HG03139 (cell line): ENCODE results near the gene SIPA1.

Experiments
- ATAC-seq: cut with Tn5 transposase; IDR thresholded peaks from one replicate; pipeline ENCODE4 v1.9.1; 2021; ENCODE audit not compliant: unreplicated experiment

Gene SIPA1

DNA sequence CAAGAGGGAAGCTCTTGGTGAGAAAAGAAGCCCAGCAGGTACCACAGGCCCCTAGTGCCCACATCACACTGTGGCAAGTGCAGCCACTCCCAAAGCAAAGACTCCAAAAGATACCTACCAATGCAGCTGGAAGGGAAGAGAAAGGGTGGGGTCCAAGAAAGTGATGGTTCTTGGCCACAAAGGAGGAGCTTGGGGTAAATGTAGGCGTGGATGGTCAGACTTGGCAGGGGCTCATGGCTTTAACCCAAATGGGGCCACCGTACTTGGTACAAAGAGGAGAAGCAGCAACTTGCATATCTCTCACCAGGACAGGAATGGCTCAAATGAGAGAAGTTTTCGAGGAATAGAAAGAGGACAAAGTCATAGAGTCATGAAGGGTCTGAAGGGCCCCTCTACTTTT is 28.7 kb upstream of the SIPA1 start:
- no peak for ATAC-seq

DNA sequence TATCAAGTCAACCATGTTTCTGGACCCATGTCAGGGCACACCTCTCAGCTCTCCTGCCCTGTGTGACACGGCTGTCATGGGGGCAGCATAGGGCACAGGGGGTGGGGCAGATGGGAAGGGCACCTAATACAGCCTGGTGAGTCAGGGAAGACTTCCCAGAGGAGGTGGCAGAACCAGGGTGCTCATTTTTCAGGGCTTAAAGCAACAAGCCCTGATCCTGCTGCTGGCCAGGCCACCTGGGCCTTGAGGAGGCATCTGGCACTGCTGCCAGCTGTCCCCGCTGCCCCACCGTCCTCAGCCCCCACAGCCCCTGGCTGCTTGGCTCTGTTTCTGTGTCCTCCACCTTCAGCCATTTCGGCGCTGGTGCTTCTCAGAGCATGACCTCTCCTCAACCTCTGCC is 28.2 kb upstream of the SIPA1 start:
- no peak for ATAC-seq

GRCh38 chr11:65610404-65610803 is 27.5 kb upstream of the SIPA1 start:
- ATAC-seq, result no peak

- ATAC-seq, result no peak
Measured at GRCh38 chr11:65611028-65611757, 26.7 kb upstream of the SIPA1 start.

- no peak for ATAC-seq
Measured at GRCh38 chr11:65611758-65612603, 25.9 kb upstream of the SIPA1 start.

GRCh38 chr11:65612691-65613090 is 25.2 kb upstream of the SIPA1 start:
- ATAC-seq, result no peak

GRCh38 chr11:65613091-65613928 is 24.6 kb upstream of the SIPA1 start:
- ATAC-seq, result no peak

DNA sequence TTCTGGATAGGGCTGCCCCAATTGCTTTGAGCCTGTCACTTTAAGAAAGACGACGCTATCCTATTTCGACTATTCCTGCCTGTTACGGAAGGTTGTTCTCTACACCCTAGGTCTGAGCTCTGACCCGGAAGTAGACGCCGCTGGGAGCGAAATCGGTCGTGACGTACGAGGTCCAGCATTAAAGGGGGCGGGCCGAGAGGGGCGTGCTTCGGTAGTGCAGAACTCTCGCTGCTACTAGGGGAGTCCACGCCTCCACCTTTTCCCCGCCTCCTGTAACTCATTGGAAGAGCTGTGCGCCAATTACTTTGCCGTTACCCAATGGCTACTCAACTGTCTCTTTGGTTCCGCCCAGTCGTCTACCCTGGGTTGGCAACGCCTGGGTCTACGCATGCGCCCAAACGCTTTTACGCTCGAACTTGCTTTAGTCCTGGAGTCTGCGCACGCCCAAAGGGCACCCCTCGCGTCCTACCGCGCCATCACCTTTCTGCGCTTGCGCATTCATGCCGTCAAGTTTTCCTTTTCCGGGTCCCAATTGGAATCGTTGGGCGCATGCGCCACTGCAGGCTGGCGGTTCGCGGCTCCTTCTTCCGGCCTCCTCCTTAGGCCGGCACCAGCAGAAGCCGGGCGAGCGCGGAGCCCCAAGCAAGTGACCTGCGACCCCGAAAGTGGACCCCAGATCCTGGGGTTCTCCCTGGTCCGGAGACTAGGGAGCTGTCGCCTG is 22.5 kb upstream of the SIPA1 start, which contains the start of gene PCNX3:
PCNX3 (plus strand) TSS at position 548 of the 721 bp plus-strand sequence. CDS start 536 bp downstream, outside the sequence.
- ATAC-seq, result peak; percentile 73

GRCh38 chr11:65615950-65616574 is 21.8 kb upstream of the SIPA1 start:
- peak; percentile 3 for ATAC-seq

GRCh38 chr11:65616575-65617001 is 21.3 kb upstream of the SIPA1 start:
- no peak for ATAC-seq

- ATAC-seq, result no peak
Measured at GRCh38 chr11:65617136-65617850, 20.6 kb upstream of the SIPA1 start.

DNA sequence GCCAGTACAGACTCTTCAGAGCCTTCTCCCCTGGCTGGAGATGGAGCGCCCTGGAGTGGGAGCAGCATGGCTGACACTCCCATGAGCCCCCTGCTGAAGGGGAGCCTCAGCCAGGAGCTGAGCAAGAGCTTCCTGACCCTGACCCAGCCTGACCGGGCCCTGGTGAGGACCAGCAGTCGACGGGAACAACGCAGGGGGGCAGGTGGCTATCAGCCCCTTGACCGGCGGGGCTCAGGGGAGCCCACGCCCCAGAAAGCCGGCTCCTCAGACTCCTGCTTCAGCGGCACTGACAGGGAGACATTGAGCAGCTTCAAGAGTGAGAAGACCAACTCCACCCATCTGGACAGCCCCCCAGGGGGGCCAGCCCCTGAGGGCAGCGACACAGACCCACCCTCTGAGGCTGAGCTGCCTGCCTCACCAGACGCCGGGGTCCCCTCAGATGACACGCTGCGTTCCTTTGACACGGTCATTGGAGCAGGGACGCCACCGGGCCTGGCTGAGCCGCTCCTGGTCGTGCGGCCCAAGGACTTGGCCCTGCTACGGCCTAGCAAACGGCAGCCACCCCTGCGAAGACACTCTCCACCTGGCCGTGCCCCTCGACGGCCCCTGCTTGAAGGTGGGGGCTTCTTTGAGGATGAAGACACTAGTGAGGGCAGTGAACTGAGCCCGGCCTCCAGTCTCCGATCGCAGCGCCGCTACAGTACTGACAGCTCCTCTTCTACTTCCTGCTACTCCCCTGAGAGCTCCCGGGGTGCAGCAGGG is 19.7 kb upstream of the SIPA1 start:
- ATAC-seq, result no peak

DNA sequence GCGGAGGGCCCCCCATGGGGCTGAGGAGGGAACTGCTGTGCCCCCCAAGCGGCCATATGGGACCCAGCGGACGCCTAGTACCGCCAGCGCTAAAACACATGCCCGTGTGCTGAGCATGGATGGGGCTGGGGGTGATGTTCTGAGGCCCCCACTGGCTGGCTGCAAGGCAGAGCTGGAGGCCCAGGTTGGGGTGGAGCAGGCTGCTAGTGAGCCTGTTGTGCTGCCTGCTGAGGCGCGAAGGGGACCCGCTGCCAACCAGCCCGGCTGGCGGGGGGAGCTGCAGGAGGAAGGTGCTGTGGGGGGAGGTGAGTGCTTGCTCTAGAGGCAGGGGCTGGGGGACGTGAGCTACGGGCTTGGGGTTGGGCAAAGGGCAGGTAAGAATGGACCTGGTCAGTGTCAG is 19.1 kb upstream of the SIPA1 start:
- no peak for ATAC-seq

GRCh38 chr11:65619281-65619928 is 18.5 kb upstream of the SIPA1 start:
- no peak for ATAC-seq

- no peak for ATAC-seq
Measured at GRCh38 chr11:65620666-65621065, 17.2 kb upstream of the SIPA1 start.

DNA sequence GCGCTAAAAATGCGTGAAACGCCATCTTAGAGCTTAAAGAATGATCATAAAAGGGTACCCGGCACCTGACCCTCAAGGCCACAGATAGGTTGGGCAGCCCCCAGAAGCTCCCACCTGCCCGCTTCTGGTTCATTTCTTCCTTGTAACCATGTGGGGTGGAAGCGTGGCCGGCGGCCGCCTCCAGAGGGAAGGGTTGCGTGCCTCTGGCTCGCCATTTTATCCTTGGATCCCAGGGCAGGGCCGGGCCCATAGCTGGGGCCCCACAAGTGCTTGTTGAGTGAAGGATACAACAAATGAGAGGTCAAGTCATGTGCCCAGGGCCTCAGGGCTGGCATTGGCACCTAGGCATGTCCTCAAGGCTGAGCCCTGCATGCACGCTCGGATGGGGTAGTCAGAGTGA is 16.4 kb upstream of the SIPA1 start:
- no peak for ATAC-seq

DNA sequence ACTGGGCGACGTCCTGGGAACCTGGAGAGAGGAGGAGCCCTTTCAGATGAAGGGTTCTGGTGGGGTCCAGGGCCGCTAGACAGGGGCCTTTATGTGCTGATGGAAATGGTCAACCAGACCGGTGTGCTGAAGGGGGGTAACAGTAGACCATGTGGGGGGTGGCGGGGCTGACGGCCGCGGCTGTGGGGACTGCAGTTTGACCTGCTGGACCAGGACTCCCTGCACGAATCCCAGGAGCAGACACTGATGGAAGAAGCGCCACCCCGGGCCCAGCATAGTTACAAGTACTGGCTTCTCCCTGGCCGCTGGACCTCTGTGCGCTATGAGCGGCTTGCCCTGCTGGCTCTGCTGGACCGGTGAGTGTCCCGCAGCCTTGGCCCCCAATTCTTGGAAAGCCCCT is 15.9 kb upstream of the SIPA1 start:
- no peak for ATAC-seq

GRCh38 chr11:65623177-65623576 is 14.7 kb upstream of the SIPA1 start:
- no peak for ATAC-seq
